ENCODE data around the gene SNX15. TPM values are rescaled to one million over a fixed set of nuclear protein-coding genes. Genes with fewer than 3 reads are reported as not detected.
"Not testable (repeated sequence)": the region's sequence is repeated elsewhere in the genome, so short reads cannot be mapped to it uniquely, and the experiment has no call there.

SNX15 gene
- total RNA-seq, 2 donors from 2014 or later: 19.4 to 21.8 TPM

DNA sequence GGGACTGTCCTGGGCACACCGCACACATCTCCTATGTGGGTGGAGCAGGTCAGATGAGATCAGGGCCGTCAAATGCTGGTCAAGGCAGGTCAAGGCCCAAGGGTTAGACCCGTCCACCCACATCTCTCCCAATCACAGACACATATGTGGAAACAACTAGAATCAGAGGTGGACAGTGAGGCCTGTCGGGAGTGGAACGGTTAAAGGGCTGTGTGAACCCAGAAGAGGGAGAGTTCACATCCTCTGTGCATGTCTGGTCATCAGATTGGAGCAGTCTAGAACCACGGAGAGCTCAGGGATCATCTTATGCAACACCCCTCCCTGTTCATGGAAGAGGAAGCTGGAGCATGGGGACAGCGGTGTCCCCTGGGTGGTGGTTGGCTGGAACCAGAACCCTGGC lies 7.4 kb upstream of the SNX15 start:
- TF ChIP-seq, protein P1, sequence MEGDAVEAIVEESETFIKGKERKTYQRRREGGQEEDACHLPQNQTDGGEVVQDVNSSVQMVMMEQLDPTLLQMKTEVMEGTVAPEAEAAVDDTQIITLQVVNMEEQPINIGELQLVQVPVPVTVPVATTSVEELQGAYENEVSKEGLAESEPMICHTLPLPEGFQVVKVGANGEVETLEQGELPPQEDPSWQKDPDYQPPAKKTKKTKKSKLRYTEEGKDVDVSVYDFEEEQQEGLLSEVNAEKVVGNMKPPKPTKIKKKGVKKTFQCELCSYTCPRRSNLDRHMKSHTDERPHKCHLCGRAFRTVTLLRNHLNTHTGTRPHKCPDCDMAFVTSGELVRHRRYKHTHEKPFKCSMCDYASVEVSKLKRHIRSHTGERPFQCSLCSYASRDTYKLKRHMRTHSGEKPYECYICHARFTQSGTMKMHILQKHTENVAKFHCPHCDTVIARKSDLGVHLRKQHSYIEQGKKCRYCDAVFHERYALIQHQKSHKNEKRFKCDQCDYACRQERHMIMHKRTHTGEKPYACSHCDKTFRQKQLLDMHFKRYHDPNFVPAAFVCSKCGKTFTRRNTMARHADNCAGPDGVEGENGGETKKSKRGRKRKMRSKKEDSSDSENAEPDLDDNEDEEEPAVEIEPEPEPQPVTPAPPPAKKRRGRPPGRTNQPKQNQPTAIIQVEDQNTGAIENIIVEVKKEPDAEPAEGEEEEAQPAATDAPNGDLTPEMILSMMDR (IDR thresholded peaks at IDR 0.05): no peak
- peaks cover 25% of the 10 kb centered on the region for H3K36me3 ChIP-seq
- no peak for DNase-seq (ENCODE audit: low spot score)

DNA sequence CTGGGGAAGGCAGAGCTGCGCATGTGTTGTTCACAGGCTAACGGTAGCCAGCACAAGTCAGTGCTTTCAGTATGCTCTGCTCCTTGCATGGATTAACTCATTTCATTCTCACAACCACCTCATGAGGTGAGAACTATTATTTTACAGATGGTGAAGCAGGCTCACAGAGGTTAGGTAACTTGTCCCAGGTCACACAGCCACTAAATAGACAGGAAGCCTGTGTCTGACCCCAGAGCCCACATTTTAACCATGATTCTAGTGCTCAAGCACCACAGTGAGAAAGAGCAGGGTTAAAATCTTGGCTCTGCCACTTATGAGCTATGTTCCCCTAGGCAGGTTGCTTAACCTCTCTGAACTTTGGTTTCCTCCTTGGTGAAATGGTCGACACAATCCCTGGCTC lies 6.2 kb upstream of the SNX15 start:
- H3K9me3 ChIP-seq: no peaks in the 10 kb centered on the region
- TF ChIP-seq, protein P1 (IDR thresholded peaks at IDR 0.05): no peak
- H3K36me3 ChIP-seq: peaks cover 25% of the 10 kb centered on the region
- H3K4me3 ChIP-seq: no peak overlapping the region
- peaks cover 0 to 9% of the 10 kb centered on the region in 2 donors for H3K4me1 ChIP-seq
- no peak for DNase-seq (ENCODE audit: low spot score)
- no peak overlapping the region for H3K27ac ChIP-seq
- no peaks in the 10 kb centered on the region for H3K27me3 ChIP-seq

More for the DNA sequence above, 7.4 kb upstream of the SNX15 start:
- Histone ChIP-seq H3K27me3 (no peaks in the 10 kb centered on the region), H3K27ac (no peak overlapping the region), H3K9me3 (no peaks in the 10 kb centered on the region), H3K4me3 (no peak overlapping the region), H3K4me1 (peaks cover 0 to 18% of the 10 kb centered on the region in 2 donors)

DNA sequence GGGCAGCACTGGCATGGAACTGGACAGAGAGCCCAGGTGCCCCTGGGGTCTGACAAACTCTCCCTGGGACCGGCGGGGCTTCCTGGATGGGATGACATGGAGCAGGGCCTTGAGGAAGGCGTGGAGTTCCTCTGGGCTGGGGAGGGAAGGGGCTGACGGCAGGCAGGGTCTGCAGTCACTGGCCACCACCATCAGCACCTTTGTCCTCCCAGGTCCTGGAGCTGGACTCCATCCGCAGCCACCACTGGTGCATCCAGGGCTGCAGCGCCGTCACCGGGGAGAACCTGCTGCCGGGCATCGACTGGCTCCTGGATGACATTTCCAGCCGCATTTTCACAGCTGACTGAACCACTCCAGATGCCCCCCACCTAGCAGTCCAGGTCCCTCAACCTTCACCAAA lies 5.7 kb upstream of the SNX15 start:
- H3K4me3 ChIP-seq: no peak overlapping the region
- no peak for DNase-seq (ENCODE audit: low spot score)
- no peak overlapping the region for H3K27ac ChIP-seq
- TF ChIP-seq, protein P1 (IDR thresholded peaks at IDR 0.05): no peak
- no peaks in the 10 kb centered on the region for H3K9me3 ChIP-seq
- peaks cover 25% of the 10 kb centered on the region for H3K36me3 ChIP-seq
- H3K4me1 ChIP-seq: peaks cover 0 to 4% of the 10 kb centered on the region in 2 donors
- H3K27me3 ChIP-seq: no peaks in the 10 kb centered on the region

DNA sequence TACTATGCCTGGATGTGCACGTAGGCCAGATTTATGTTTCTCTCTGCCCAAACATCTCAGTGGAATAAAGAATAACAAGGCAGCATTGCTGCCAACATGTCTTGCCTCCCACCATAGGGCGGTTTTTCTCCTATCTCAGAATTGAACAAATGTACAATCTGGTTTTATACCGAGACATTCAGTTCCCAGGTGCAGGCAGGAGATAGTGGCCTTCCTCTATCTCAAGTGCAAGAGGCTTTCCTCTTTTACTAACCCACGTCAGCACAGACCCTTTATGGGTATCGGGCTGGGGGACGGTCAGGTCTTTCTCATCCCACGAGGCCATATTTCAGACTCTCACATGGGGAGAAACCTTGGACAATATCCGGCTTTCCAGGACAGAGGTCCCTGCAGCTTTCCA lies 3.7 kb upstream of the SNX15 start:
- not testable (repeated sequence) for H3K27ac ChIP-seq; H3K27me3 ChIP-seq; H3K9me3 ChIP-seq; H3K4me1 ChIP-seq; DNase-seq (ENCODE audit: low spot score); H3K4me3 ChIP-seq
- peaks cover 23% of the 10 kb centered on the region for H3K36me3 ChIP-seq

DNA sequence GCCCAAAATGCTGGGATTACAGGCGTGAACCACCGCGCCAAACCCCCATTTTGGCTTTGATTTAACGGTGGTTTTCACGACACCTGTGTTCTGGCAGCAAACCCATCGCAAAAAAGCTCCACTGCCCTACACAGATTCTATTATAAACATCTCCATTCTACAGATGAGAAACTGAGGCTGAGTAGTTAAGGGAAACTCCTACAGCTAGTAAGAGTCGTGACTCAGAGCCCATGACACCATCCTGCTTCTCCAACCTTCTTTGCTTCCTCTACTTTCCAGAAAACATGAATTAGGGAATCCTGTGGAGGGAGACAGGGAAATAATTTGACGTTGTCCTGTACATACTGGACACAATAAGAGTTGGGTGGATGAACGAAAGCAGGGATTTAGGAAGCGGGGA lies 429 bp upstream of the SNX15 start:
- Histone ChIP-seq H3K4me1 (peaks cover 0 to 11% of the 10 kb centered on the region in 2 donors), H3K4me3 (peak overlapping the region; percentile 56 to 70), H3K36me3 (peaks cover 3% of the 10 kb centered on the region), H3K9me3 (no peaks in the 10 kb centered on the region), H3K27me3 (no peaks in the 10 kb centered on the region), H3K27ac (peak overlapping the region; percentile 85 to 89)
- no peak for DNase-seq (ENCODE audit: low spot score)
- TF ChIP-seq, protein P1 (IDR thresholded peaks at IDR 0.05): no peak

DNA sequence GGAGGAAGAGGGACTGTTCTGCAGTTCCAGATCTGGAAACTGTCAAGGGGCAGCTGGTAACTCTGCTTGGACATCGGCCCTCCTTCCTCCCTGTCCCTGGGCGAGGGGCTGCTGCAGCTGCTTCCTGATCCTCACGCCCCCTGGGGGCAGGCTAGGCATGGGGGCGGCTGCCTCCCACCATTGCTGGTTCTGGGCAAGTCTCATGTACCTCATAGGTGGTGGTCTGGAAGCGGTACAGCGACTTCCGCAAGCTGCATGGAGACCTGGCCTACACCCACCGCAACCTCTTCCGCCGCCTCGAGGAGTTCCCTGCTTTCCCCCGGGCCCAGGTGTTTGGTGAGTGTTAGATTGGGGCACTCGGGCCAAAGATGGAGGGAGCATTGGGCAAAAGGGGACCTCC lies 5.0 kb downstream of the SNX15 start:
- no peak for DNase-seq (ENCODE audit: low spot score)
- TF ChIP-seq, protein P1 (IDR thresholded peaks at IDR 0.05): no peak
- no peak overlapping the region for H3K27ac ChIP-seq
- no peak overlapping the region for H3K4me3 ChIP-seq
- H3K27me3 ChIP-seq: no peaks in the 10 kb centered on the region
- peaks cover 41% of the 10 kb centered on the region for H3K36me3 ChIP-seq
- H3K4me1 ChIP-seq: peaks cover 0 to 17% of the 10 kb centered on the region in 2 donors
- H3K9me3 ChIP-seq: no peaks in the 10 kb centered on the region

Measured in right atrium auricular region (tissue), 2 donors.